WI38 (cell line): Measurements from ENCODE around the gene MUC21.
"Not testable (repeated sequence)": the region's sequence is repeated elsewhere in the genome, so short reads cannot be mapped to it uniquely, and the experiment has no call there.

Experiments used
- H3K4me3 ChIP-seq: 2 replicates; pipeline ENCODE4 v1.5.1; 2011; ENCODE audit warnings: low read depth, mild to moderate bottlenecking, control low read depth, low read length
- TF ChIP-seq, protein P1 (sequence below): IDR thresholded peaks from 2 replicates; pipeline ENCODE4 v1.5.1; 2012; ENCODE audit warnings: low read depth, mild to moderate bottlenecking, control low read depth, low read length

MUC21 gene

GRCh38 chr6:31010393-31011060 lies 27.0 kb downstream of the MUC21 start, which contains the start of gene MUC22:
MUC22 (plus strand) TSS chr6:31010474; CDS start chr6:31010707, 233 bp downstream.
- TF ChIP-seq, protein P1, sequence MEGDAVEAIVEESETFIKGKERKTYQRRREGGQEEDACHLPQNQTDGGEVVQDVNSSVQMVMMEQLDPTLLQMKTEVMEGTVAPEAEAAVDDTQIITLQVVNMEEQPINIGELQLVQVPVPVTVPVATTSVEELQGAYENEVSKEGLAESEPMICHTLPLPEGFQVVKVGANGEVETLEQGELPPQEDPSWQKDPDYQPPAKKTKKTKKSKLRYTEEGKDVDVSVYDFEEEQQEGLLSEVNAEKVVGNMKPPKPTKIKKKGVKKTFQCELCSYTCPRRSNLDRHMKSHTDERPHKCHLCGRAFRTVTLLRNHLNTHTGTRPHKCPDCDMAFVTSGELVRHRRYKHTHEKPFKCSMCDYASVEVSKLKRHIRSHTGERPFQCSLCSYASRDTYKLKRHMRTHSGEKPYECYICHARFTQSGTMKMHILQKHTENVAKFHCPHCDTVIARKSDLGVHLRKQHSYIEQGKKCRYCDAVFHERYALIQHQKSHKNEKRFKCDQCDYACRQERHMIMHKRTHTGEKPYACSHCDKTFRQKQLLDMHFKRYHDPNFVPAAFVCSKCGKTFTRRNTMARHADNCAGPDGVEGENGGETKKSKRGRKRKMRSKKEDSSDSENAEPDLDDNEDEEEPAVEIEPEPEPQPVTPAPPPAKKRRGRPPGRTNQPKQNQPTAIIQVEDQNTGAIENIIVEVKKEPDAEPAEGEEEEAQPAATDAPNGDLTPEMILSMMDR, result no peak
- no peak within 1 kb of the TSS for H3K4me3 ChIP-seq

DNA sequence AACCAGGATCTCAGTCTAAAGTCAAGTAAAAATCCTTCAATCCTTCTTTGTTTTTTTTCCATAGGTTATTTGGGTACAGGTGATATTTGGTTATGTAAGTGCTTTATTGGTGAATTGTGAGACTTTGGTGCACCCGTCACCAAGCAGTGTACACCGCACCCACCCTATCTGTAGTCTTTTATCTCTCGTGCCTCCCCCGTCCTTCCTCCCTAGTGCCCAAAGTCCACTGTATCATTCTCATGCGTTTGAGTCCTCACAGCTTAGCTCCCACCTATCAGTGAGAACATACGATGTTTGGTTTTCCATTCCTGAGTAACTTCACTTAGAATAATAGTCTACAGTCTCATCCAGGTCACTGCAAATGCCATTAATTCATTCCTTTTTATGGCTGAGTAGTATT lies 27.6 kb downstream of the MUC21 start:
- no peak overlapping the region for H3K4me3 ChIP-seq
- TF ChIP-seq, protein P1, result no peak

DNA sequence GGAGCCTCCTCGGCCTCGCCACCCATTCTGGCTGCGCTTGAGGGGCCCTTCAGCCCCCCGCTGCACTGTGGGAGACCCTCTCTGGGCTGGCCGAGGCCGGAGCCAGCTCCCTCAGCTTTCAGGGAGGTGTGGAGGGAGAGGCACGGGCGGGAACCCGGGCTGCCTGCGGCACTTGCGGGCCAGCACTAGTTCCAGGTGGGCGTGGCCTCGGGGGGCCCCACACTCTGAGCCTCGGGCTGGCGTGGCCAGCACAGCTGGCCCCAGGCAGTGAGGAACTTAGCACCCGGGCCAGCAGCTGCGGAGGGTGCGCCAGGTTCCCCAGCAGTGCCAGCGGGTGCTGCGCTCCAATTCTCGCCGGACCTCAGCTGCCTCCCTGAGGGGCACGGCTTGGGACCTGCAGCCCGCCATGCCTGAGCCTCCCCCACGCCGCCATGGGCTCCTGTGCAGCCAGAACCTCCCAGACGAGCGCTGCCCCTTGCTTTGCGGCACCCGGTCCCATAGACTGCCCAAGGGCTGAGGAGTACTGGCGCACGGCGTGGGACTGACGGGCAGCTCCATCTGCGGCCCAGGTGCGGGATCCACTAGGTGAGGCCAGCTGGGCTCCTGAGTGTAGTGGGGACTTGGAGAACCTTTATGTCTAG lies 33.3 kb downstream of the MUC21 start:
- TF ChIP-seq, protein P1, result no peak
- H3K4me3 ChIP-seq, result no peak overlapping the region

DNA sequence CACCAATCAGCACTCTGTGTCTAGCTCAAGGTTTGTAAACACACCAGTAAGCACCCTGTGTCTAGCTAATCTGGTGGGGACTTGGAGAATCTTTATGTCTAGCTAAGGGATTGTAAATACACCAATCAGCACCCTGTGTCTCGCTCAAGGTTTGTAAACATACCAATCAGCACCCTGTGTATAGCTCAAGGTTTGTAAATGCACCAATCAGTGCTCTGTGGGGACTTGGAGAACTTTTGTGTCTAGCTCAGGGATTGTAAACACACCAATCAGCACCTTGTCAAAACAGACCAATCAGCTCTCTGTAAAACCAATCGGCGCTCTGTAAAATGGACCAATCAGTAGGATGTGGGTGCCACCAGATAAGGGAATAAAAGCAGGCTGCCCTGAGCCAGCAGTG lies 33.9 kb downstream of the MUC21 start:
- not testable (repeated sequence) for H3K4me3 ChIP-seq

GRCh38 chr6:31020057-31020456 lies 36.5 kb downstream of the MUC21 start:
- TF ChIP-seq, protein P1, result no peak

GRCh38 chr6:31020631-31021255 lies 37.2 kb downstream of the MUC21 start:
- not testable (repeated sequence) for H3K4me3 ChIP-seq

More at GRCh38 chr6:31020057-31020456, 36.5 kb downstream of the MUC21 start:
- no peak overlapping the region for H3K4me3 ChIP-seq

DNA sequence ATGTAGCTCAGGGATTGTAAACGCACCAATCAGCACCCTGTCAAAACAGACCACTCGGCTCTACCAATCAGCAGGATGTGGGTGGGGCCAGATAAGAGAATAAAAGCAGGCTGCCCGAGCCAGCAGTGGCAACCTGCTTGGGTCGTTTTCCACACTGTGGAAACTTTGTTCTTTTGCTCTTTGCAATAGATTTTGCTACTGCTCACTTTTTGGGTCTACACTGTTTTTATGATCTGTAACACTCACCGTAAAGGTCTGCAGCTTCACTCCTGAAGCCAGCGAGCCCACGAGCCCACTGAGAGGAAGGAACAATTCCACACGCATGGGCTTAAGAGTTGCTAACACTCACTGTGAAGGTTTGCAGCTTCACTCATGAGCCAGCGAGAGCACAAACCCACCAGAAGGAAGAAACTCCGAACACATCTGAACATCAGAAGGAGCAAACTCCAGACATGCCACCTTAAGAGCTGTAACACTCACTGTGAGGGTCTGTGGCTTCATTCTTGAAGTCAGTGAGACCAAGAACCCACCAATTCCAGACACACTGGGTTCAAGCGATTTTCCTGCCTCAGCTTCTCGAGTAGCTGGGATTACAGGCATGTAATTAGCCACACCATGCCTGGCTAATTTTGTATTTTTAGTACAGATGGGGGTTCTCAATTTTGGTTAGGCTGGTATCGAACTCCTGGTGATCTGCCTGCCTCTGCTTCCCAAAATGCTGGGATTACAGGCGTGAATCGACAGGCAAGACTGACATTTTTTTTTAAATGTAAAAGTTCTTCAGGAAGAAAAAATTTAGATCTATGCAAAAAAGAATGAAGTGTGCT lies 38.4 kb downstream of the MUC21 start:
- H3K4me3 ChIP-seq, result not testable (repeated sequence)

GRCh38 chr6:31025595-31025994 lies 42.1 kb downstream of the MUC21 start:
- H3K4me3 ChIP-seq, result no peak overlapping the region
- TF ChIP-seq, protein P1, result no peak
